GM12892 (cell line): Measurements from ENCODE around the gene HS1BP3.

Experiments used
- POLR2A ChIP-seq: IDR thresholded peaks from 2 replicates; pipeline ENCODE4 v1.6.1; 2011; ENCODE audit warnings: low read depth, low read length, control low read depth
- POLR2AphosphoS5 ChIP-seq: IDR thresholded peaks from 2 replicates; pipeline ENCODE4 v1.6.1; 2011; ENCODE audit warnings: low read depth, low read length, control low read depth

DNA sequence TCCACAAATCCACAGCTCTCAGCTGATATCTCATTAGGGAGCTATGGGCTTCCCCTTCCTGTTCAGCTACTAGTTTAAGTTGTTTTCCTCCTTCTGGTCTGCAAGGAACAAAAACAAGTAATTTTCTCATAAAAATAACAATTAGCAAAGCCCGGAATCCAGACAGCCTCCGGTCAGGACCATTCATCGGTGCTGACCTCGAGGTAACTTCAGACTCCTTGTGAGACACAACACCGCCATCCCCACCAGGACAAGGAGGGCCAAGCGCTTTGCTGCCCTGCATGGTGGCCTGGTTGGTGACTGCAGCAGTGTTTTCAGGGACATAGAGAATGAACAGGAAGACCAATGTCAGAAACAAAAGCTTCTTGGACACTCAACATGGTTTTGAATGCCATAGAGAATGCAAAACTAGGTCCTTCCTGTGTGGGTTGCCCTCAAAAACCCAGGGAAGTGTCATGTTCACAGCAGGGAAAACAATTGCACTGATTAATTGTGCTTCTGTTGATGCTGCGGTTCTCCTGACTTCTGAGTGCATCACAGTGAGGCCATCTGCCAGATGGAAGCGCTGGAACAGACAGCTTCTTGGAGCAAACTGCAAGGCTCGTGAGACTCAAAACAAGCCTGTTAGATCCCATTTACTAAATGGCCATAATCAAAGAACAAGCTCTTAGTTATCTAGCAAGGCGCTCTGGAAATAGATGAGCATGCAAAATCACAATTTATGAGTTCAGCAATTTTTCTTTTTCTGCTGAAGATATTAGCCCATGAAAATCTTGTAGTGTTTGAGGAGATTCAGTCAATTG, 77.1 kb downstream of the HS1BP3 start:
- no peak for TF ChIP-seq POLR2A
- TF ChIP-seq POLR2AphosphoS5 = no peak
